DMS53 treated with DMSO at 0.1 percent for 48 hours (cell line): ENCODE results near the gene PPIF.
"Not testable (repeated sequence)": the region's sequence is repeated elsewhere in the genome, so short reads cannot be mapped to it uniquely, and the experiment has no call there.

Experiments
- DNase-seq: peaks from one replicate; lab custom pipeline; 2025; ENCODE audit not compliant: unreplicated experiment; lab: John Stamatoyannopoulos, UW

The PPIF gene

GRCh38 chr10:79329529-79329928 lies 17.7 kb upstream of the PPIF start:
- no peak for DNase-seq

- DNase-seq: no peak
Observed at GRCh38 chr10:79331226-79331625, 16.0 kb upstream of the PPIF start.

GRCh38 chr10:79331709-79332108 lies 15.6 kb upstream of the PPIF start:
- no peak for DNase-seq

GRCh38 chr10:79332610-79333315 lies 14.5 kb upstream of the PPIF start:
- DNase-seq: not testable (repeated sequence)

DNA sequence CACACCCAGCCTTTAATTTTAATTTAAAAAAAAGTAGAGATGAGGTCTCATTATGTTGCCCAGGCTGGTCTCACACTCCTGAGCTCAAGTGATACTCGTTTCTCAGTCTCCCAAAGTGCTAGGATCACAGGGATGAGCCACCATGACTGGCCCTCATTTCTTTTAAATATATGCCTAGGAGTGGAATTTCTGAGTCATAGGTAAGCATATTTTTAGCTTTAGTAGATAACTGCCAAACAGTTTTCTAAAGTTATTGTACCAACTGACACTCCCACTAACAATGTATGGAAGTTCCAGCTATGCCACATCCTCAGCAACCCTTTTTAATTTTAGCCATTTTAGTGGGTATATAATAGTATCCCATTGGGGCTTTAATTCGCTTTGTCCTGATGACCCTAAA lies 13.8 kb upstream of the PPIF start:
- DNase-seq: no peak

GRCh38 chr10:79334573-79334972 lies 12.7 kb upstream of the PPIF start:
- no peak for DNase-seq

DNA sequence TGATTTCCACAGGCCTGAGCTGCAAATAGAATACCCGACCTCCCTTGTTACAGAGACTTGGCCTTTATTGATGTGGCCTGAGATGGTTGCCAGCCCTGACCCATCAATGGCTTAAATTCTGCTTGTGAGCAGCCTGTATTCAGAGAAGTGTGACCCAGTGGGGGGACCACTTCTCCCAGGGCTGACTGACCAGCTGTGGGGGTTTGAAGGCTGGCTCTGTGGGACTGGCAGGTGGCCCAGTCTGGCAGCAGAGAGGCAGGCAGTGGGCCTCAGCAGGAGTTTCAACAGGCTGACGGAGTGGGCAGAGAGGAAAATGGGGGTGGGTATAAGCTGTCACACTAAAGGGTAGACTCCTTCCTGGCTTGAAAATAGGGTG lies 12.2 kb upstream of the PPIF start:
- DNase-seq: no peak

DNA sequence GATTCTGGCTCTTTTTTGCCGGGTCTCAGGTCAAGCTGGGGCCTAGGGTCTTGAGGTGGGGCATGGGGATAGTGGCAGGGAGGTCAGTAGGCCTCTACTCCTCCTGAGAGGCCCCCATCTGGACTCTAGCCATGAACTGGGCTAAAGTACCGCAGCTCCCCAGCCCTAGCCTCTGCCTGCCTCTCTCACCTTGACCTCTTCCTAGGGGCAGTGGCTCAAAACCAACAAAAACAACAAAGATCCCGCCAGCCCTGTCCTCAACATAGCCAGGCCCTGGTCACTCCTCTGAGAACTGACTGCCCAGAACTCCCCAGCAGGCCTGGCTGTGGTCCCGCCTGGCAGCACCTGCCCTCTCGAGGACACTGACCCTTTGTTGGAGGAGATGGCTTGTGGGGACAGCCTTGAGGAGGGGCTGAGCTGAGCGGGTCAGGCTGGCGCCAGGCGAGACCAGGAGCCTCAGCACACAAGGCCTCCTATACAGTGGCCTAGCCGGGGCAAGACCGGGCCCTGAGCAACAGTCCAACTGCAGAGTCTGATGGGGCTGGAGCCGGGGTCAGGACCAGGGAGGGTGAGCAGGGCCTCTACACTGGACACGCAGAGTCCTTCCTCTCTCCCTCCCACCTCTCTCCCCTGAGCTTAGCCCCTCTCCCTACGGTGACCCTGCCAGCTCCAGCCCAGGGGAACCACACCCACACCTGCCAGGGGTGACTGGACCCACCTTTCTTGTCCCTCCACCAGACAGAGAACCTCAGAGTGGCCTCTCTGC lies 11.6 kb upstream of the PPIF start:
- no peak for DNase-seq

DNA sequence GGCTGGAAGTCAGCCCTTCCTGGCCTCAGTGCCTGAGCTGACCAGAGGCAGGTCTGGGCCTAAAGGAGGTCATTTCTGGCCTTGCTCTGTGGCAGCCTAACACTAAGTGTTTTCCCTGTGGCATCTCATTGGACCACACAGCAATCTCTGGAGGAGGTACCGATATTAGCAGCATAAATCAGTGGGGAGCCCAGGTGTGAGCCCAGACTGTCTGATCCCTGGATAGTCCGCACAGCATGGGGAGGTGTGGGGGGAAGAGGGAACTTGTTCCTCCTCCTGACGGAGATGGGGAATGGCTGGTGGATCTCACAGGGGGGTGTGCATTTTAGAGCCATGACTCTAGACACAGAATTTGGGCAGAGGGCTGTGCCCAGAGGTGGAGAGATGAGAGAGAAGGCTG lies 11.0 kb upstream of the PPIF start:
- no peak for DNase-seq

DNA sequence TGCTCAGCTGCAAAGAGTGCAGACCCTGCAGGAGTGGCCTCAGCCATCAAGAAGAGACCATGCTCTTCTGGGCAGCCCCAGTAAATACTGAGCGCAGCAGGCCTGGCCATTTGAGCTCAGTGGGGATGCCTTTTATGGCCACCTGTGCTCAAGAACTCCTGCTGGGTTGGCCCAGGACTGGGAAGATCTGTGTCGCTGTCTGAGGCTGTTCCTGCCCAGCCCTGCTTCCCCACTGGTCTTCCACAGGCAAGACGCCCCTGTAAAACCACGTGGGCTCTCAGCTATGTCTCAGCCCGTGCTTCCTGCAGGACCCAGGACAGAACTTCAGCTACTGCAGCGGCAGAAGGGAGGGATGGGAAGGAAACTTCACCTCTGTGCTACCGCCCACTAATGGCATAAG lies 10.5 kb upstream of the PPIF start:
- DNase-seq: no peak

DNA sequence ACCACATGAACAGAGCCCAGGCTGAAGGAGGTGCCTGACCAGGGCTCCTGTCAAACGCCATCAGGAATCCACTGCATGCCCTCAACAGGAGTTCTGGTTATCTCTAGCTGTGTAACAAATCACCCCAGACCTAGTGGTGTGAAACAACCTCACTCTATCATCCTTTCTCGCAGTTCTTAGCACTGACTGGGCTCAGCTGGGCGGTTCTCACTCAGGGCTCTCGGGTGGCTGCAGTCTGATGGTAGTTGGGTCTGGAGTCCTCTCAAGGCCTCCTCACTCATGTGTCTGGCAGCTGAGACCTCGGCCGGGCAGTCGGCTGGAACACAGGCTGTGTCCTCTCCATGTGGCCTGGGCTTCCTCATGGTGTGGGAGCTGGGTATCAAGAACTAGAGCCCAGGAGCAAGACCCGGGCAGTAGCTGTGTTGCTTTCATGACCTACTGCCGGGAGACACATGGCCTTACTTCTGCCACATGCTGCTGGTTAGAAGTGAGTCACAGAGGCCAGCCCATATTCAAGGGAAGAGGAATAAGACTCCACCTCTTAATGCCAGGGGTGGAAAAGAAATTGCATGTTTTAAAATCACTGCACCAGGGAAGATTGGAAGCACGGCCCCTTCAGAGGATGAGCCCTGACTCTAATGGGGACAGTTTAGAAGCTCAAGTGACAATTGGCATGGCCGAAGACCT lies 9.3 kb upstream of the PPIF start:
- DNase-seq: not testable (repeated sequence)

DNA sequence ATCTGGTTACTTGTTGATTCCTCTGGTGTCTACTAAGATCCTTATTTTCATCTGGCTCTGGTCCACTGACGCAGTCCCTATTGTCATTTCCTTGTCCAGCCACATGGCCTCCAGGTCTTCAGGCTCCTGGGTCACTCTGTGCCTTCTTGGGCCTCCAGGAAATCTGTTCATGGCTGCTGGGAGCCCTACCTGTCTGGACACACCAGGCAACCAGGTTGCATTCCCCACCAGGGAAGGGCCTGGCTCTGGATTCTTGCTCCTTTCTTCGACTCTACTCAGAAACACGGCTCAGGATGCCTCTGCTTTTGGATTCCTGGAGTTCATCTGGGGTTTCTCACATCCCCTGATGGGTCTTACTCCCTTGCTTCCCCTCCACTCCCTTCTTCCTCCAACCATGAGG lies 8.0 kb upstream of the PPIF start:
- no peak for DNase-seq

DNA sequence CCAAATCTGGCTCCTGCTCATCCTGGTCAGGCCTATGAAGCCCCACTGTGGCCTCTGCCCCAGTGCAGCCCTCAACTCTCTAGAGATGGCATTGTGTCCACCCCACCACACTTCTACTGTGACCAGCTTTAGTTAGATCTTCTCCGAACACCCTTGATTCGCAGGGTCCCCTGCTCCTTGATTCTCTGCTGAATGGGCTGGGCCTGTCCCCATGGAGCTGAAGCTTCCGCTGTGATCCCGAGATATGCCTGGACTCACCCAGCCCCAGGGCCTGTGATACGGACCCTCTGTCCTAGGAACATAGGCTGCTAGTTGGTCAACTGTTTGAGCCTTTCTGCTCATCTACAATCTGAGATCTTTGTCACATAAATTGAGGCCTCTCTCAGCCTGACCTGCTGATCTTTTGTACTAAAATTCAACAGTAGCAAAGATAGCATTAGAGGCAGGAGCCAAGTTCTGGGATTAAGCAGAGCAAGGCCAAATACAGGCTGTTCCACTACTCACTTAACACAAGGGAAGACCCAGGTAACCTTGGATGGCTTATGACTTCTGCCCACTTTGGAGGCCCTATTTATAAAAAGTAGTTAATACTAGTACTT lies 6.5 kb upstream of the PPIF start:
- no peak for DNase-seq

DNA sequence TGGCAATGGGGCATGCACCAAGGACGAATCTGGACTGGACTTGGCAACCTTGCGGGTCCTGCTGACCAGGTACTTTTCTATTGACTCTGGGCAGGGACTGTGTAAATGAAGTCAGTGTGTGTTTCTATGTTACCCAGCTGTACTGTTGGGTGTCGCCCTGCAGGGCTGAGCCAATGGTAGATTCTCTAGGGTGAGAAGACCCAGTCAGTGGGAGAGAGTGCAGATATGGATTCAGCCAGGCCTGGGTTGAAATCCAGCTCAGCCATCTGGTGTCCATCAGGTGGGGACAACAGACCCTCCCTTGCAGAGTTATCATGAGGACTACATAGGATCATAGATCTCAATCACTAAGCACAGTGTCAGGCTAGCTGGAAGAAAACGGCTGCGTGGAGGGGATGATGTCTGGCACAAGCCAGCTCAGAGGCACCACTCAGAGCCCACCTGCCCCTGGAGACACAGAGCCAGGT lies 4.9 kb upstream of the PPIF start:
- no peak for DNase-seq

DNA sequence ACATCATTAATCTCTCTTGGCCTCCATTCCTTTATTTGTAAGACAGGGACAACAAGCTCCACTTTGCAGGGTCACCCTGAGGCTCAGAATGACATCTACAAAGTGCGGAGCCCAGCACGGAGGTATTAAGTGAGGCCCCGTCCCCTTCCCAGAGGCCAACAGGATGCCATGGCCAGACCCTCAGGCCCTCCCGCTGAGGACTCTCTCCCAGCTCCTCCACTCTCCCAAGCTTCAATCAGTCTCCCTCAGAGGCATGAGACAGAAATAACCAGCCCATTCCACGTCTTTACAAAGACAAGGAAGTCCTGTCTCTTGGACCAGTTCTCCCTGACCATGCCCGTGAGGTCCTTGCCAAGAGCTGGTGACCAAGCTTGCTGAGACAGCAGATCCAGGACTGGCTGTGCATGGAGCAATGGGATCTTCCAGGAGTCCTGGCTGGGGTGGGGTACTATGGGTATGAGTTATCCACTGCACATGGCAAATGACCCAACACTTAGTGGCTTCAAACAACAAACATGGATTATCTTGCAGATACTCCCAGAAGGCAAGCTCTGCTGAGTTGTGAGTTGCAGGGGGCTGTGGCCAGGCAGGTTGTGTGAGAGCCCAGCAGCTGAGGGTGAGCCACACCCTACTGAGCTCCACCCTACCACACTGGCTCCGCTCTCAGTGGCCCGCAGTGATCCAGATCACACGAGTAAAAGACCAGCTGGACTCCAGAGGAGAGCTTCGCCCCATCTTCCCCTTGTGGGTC lies 4.3 kb upstream of the PPIF start:
- no peak for DNase-seq

DNA sequence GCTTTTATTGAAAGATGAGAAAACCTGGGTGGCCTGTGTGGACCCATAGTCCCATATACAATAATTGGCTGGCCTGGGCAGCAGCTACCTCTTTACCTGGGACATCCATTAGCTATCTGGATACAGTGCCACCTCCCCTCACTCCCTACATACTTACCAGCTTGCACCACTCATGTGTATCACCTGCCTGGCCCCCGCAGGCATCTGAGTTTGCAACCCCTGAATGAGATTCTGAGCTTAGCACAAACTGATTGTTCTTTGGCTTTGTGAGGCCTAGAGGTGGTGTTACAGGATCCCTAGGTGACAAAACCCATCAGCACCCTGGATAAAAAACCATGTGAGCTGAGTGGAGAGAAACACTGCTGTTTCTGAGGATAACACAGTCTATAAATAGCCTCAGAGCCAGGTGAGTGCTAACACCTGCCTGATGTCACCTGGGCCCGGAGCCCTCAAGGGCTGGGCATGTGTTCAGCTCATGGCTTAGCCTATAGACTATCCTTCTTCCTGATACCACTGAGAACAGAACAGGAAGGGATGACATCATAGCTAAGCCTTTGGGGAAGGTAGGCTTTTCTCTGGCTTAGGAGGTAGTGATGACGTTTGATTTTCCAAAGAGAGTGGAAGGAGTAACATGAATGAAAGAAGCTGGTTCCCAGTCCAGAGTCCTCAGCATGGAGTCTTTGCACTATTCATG lies 2.6 kb upstream of the PPIF start:
- DNase-seq: peak; percentile 97

DNA sequence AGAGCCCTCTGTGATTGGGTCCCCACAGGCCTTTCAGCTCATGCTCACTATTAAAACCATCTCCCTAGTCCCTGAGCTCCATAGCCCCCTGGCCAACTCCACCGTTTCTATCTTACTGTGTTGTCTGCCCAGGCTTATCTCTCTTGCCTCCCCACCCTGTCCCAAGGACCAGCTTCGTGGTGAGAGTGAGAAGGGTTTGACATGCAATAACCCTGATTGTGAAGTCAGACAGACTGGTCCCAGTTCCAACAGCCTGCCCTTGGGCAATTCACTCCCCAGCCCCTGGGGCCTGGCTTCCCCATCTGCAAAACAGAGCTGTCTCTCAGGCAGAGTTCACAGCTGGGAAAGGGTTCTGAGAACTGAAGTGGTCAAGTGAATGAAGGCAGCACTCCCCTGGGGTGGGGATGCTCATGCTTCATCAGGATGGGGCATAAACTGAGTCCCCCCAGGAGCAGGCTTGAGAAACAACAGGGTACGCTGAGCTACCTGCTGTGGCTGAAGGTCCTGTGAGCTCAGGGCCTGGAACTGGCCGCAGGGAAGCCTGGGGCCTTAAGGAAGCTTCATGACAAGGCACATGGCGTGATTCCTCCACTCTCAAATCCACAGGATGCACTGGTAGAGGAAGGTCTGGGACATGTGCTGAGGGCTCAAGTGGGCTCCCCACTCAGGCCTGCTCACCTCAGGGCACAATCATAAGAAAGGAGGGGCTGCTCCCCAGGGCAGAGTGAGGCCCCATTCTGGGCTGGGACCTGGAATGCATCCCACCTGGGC lies 1.8 kb upstream of the PPIF start:
- no peak for DNase-seq

- no peak for DNase-seq
Observed at GRCh38 chr10:79346012-79346340, 1.3 kb upstream of the PPIF start.

- DNase-seq: no peak
Observed at GRCh38 chr10:79346388-79347225, 662 bp upstream of the PPIF start.
